Measurements from ENCODE around the gene TSHZ2.

TSHZ2 gene

DNA sequence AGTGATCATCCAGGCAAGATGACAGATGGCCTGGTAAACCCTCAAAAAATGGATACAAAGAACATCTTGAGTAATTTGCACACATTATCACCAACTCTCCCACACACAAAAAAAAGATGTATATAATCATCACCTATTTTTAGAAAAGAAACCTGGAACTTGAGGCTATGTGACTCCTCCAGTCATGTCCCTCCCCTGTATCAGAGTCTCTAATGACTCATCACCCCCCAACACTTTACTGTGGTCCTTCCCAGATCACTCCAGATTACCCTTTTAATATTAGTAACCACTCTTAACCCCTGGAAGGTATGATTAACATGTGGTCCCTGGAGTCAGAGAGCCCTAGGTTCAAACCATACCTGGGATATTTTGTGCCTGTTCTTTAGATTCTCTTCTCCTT lies 476.7 kb downstream of the TSHZ2 start:
- Histone ChIP-seq H3K9ac (ENCODE audit: low read length) (no peak overlapping the region), H2BK15ac (ENCODE audit: low read depth, poor library complexity, severe bottlenecking) (no peak overlapping the region), H2AK5ac (ENCODE audit: low read length, severe bottlenecking) (no peak overlapping the region), H3K27me3 (ENCODE audit: control insufficient read depth in 1 of 2, insufficient read depth in 1 of 2, low read length in 2 of 2) (no peaks in the 10 kb centered on the region), H3K18ac (ENCODE audit: low read depth in 1 of 2, low read length in 2 of 2) (no peak overlapping the region), H3K27ac (ENCODE audit: low read length, poor library complexity, severe bottlenecking) (no peak overlapping the region), H3K9me3 (ENCODE audit: control insufficient read depth, low read length) (peaks cover 25% of the 10 kb centered on the region), H3K4me2 (ENCODE audit: low read length, poor library complexity, severe bottlenecking) (no peak overlapping the region), H3K14ac (ENCODE audit: low read length in 2 of 2) (no peak overlapping the region), H3K36me3 (ENCODE audit: control insufficient read depth in 1 of 2, insufficient read depth in 2 of 2, low read depth in 1 of 2, low read length in 2 of 2) (no peaks in the 10 kb centered on the region), H3K4me3 (ENCODE audit: insufficient read depth in 1 of 2, low read depth in 1 of 2, low read length in 2 of 2) (no peak overlapping the region), H2BK120ac (ENCODE audit: low read depth, low read length) (no peak overlapping the region), H2BK12ac (ENCODE audit: low read length in 2 of 2) (no peak overlapping the region), H4K8ac (ENCODE audit: low read length) (no peak overlapping the region), H3K79me1 (replicated peaks; ENCODE audit: low read length, poor library complexity, severe bottlenecking) (no peaks in the 10 kb centered on the region), H3K4ac (ENCODE audit: low read depth in 1 of 2, low read length in 2 of 2) (no peak overlapping the region), H2BK5ac (ENCODE audit: low read depth, low read length, poor library complexity, severe bottlenecking) (no peak overlapping the region), H4K91ac (ENCODE audit: low read length) (no peak overlapping the region), H2AFZ (ENCODE audit: low read depth, low read length) (no peak overlapping the region), H3K23ac (ENCODE audit: low read length in 2 of 2) (no peak overlapping the region), H3K4me1 (ENCODE audit: control insufficient read depth, insufficient read depth, low read depth, low read length) (no peaks in the 10 kb centered on the region)
- no peak for DNase-seq

DNA sequence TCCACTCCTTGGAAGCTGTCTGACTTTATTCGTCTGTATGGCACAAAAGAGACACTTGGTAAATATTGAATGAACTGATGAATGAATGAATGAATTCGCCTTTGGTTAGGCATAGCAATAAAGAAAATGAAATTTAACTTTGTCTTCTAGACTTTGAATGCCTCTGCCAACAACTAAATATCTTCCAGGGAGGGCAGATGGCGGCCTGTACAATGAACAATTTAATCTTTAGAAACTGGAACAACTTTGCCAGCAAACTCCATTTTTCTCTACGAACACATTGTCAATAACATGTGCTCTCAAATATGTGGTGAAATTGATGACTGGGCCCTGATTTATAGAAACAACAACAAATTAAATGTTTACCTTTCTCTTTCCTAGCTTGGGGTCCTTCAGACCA lies 480.9 kb downstream of the TSHZ2 start:
- Histone ChIP-seq H3K27me3 (ENCODE audit: control insufficient read depth in 1 of 2, insufficient read depth in 1 of 2, low read length in 2 of 2) (no peaks in the 10 kb centered on the region), H2BK12ac (ENCODE audit: low read length in 2 of 2) (no peak overlapping the region), H3K4me3 (ENCODE audit: insufficient read depth in 1 of 2, low read depth in 1 of 2, low read length in 2 of 2) (no peak overlapping the region), H4K91ac (ENCODE audit: low read length) (no peak overlapping the region), H2BK5ac (ENCODE audit: low read depth, low read length, poor library complexity, severe bottlenecking) (no peak overlapping the region), H2AFZ (ENCODE audit: low read depth, low read length) (no peak overlapping the region), H3K9me3 (ENCODE audit: control insufficient read depth, low read length) (peaks cover 29% of the 10 kb centered on the region), H3K4me2 (ENCODE audit: low read length, poor library complexity, severe bottlenecking) (no peak overlapping the region), H3K4me1 (ENCODE audit: control insufficient read depth, insufficient read depth, low read depth, low read length) (no peaks in the 10 kb centered on the region), H3K23ac (ENCODE audit: low read length in 2 of 2) (no peak overlapping the region), H3K36me3 (ENCODE audit: control insufficient read depth in 1 of 2, insufficient read depth in 2 of 2, low read depth in 1 of 2, low read length in 2 of 2) (no peaks in the 10 kb centered on the region), H3K4ac (ENCODE audit: low read depth in 1 of 2, low read length in 2 of 2) (no peak overlapping the region), H3K27ac (ENCODE audit: low read length, poor library complexity, severe bottlenecking) (no peak overlapping the region), H3K9ac (ENCODE audit: low read length) (no peak overlapping the region), H2BK120ac (ENCODE audit: low read depth, low read length) (no peak overlapping the region), H3K18ac (ENCODE audit: low read depth in 1 of 2, low read length in 2 of 2) (no peak overlapping the region), H3K79me1 (replicated peaks; ENCODE audit: low read length, poor library complexity, severe bottlenecking) (no peaks in the 10 kb centered on the region), H2AK5ac (ENCODE audit: low read length, severe bottlenecking) (no peak overlapping the region), H4K8ac (ENCODE audit: low read length) (no peak overlapping the region), H2BK15ac (ENCODE audit: low read depth, poor library complexity, severe bottlenecking) (no peak overlapping the region), H3K14ac (ENCODE audit: low read length in 2 of 2) (no peak overlapping the region)
- no peak for DNase-seq
- 100% methylated on average over 1 of the region's 4 CpGs for WGBS

DNA sequence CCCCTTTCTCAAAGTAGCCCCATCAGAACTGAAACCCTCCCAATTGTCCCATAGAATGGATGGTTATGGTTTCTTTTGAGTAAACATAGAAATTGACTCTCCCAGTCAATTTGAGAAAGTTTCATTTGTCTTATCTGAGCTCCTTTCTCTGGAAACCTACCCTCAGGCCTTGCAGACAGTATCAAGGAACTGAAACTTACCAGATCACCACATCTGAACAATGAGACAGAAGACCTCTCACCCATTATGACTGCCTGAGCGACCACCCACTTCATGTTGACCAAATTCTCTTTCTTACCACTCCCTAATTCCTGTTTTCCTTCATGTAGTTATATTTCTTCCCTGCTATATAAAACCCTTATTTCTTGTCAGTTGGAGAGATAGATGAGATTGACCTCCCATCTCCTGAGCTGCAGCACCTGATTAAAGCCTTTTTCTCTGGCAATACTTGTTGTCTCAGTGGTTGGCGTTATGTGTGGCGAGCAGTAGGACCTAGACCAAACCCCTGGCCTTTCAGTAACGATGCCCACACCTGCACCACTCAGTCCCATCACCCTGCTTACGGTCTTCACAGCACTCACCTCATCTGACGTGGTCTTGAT lies 482.6 kb downstream of the TSHZ2 start:
- Histone ChIP-seq H3K18ac (ENCODE audit: low read depth in 1 of 2, low read length in 2 of 2) (no peak overlapping the region), H3K27me3 (ENCODE audit: control insufficient read depth in 1 of 2, insufficient read depth in 1 of 2, low read length in 2 of 2) (no peaks in the 10 kb centered on the region), H3K4me3 (ENCODE audit: insufficient read depth in 1 of 2, low read depth in 1 of 2, low read length in 2 of 2) (no peak overlapping the region), H3K9ac (ENCODE audit: low read length) (no peak overlapping the region), H3K4me2 (ENCODE audit: low read length, poor library complexity, severe bottlenecking) (no peak overlapping the region), H3K9me3 (ENCODE audit: control insufficient read depth, low read length) (peaks cover 14% of the 10 kb centered on the region), H2BK120ac (ENCODE audit: low read depth, low read length) (no peak overlapping the region), H3K4ac (ENCODE audit: low read depth in 1 of 2, low read length in 2 of 2) (no peak overlapping the region), H3K79me1 (replicated peaks; ENCODE audit: low read length, poor library complexity, severe bottlenecking) (no peaks in the 10 kb centered on the region), H2AFZ (ENCODE audit: low read depth, low read length) (no peak overlapping the region), H3K14ac (ENCODE audit: low read length in 2 of 2) (no peak overlapping the region), H2BK5ac (ENCODE audit: low read depth, low read length, poor library complexity, severe bottlenecking) (no peak overlapping the region), H2BK15ac (ENCODE audit: low read depth, poor library complexity, severe bottlenecking) (no peak overlapping the region), H3K36me3 (ENCODE audit: control insufficient read depth in 1 of 2, insufficient read depth in 2 of 2, low read depth in 1 of 2, low read length in 2 of 2) (no peaks in the 10 kb centered on the region), H2BK12ac (ENCODE audit: low read length in 2 of 2) (no peak overlapping the region), H3K27ac (ENCODE audit: low read length, poor library complexity, severe bottlenecking) (no peak overlapping the region), H2AK5ac (ENCODE audit: low read length, severe bottlenecking) (no peak overlapping the region), H3K4me1 (ENCODE audit: control insufficient read depth, insufficient read depth, low read depth, low read length) (no peaks in the 10 kb centered on the region), H4K91ac (ENCODE audit: low read length) (no peak overlapping the region), H4K8ac (ENCODE audit: low read length) (no peak overlapping the region), H3K23ac (ENCODE audit: low read length in 2 of 2) (no peak overlapping the region)
- WGBS = 75% methylated on average over 6 of the region's 6 CpGs
- DNase-seq = no peak

DNA sequence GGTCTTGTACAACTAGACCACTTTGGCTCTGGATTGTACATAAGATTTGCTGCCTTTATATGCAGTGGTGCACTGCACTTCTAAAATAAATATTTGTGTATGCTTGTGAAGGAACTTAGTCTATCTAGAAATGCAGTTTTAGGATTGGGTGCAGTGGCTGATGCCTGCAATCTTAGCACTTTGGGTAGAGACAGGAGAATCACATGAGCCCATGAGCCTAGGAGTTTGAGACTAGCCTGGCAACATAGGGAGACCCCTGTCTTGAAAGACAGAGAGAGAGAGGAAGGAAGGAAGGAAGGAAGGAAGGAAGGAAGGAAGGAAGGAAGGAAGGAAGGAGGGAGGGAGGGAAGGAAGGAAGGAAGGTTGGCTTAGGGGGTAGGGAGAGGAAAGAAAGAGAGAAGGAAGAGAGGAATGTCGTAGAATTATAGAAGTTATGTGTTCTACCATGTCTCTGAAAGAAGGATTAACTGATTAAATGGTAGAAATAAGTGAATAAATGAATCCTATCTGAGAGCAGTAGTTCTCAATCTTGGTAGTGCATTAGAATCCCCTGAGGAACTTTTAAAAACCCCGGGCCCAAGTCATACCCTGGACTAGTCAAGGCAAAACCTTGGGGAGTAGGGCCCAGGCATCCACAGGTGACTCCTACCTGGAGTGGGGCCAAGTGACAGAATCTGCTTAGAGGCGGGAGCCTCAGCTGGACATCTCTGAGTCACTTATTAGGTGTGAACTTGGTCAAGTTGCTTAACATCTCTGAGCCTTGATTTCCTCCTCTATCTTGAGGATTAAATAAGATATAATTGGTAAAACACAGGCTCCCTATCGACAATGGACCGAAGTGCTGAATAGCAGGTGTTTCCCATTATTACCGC lies 491.2 kb downstream of the TSHZ2 start:
- no peak for DNase-seq
- Histone ChIP-seq H2BK15ac (ENCODE audit: low read depth, poor library complexity, severe bottlenecking) (no peak overlapping the region), H3K27me3 (ENCODE audit: control insufficient read depth in 1 of 2, insufficient read depth in 1 of 2, low read length in 2 of 2) (no peaks in the 10 kb centered on the region), H2BK5ac (ENCODE audit: low read depth, low read length, poor library complexity, severe bottlenecking) (no peak overlapping the region), H3K4ac (ENCODE audit: low read depth in 1 of 2, low read length in 2 of 2) (no peak overlapping the region), H2AFZ (ENCODE audit: low read depth, low read length) (no peak overlapping the region), H3K23ac (ENCODE audit: low read length in 2 of 2) (no peak overlapping the region), H3K18ac (ENCODE audit: low read depth in 1 of 2, low read length in 2 of 2) (no peak overlapping the region), H3K79me1 (replicated peaks; ENCODE audit: low read length, poor library complexity, severe bottlenecking) (no peaks in the 10 kb centered on the region), H4K91ac (ENCODE audit: low read length) (no peak overlapping the region), H3K36me3 (ENCODE audit: control insufficient read depth in 1 of 2, insufficient read depth in 2 of 2, low read depth in 1 of 2, low read length in 2 of 2) (no peaks in the 10 kb centered on the region), H3K9me3 (ENCODE audit: control insufficient read depth, low read length) (no peaks in the 10 kb centered on the region), H4K8ac (ENCODE audit: low read length) (no peak overlapping the region), H3K4me2 (ENCODE audit: low read length, poor library complexity, severe bottlenecking) (no peak overlapping the region), H2BK12ac (ENCODE audit: low read length in 2 of 2) (no peak overlapping the region), H3K27ac (ENCODE audit: low read length, poor library complexity, severe bottlenecking) (no peak overlapping the region), H3K14ac (ENCODE audit: low read length in 2 of 2) (no peak overlapping the region), H2BK120ac (ENCODE audit: low read depth, low read length) (no peak overlapping the region), H2AK5ac (ENCODE audit: low read length, severe bottlenecking) (no peak overlapping the region), H3K9ac (ENCODE audit: low read length) (no peak overlapping the region), H3K4me1 (ENCODE audit: control insufficient read depth, insufficient read depth, low read depth, low read length) (no peaks in the 10 kb centered on the region), H3K4me3 (ENCODE audit: insufficient read depth in 1 of 2, low read depth in 1 of 2, low read length in 2 of 2) (no peak overlapping the region)
- WGBS = 94% methylated on average over 5 of the region's 6 CpGs

Measured in mesenchymal stem cell (in vitro differentiated cells and primary cell).